ENCODE measurements around the gene GABPB2.

The GABPB2 gene

DNA sequence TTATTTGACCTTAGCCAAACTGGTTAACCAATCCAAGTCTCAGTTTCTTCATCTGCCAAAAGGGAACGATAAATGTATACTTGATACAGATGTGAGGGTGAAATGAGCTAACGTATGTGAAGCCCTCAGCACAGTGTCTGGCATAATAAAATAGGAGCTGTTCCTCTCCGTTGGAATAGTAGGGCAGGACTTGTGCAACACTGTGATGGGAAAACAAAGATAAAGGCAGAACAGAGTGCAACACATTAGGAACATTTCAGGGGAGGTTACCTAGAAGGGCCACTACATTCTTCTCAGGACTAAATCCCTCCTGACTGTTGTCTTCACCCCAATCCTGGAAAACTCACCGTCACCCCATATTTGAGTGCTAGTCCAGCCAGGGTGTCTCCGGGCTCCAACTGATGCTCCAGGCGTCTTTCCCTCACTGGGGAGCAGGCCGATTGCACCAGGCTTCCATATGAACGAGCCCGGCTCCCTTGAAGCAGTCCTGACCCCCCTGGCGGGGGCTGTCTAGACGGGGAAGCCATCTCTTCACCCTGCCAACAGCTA lies 94.2 kb downstream of the GABPB2 start:
- no peak for DNase-seq (ENCODE audit: low read depth in 4 of 4, low spot score in 1 of 4)

DNA sequence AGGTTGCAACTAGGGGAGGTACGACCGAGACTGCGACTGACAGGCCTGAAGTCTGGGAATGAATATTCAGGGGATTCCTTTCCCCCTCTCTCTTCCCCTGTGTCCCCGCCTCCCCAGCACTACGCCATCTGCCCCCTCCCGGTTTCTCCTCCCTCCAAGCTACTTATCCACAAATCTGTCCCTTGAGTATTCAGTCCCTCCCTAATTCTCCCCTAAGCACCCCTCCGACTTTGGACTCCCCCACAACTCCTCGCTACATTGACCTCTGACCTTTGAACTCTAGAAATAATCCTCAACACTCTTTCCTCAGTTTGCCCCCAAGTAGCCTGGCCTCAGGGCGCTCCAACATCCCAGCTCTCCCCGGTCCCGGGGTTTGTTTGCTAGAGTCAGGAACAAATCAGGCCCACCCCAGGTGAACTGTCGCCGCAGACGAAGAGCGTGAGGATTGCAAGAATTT lies 94.7 kb downstream of the GABPB2 start:
- no peak for DNase-seq (ENCODE audit: low read depth in 4 of 4, low spot score in 1 of 4)

GRCh38 chr1:151165738-151166504 lies 95.4 kb downstream of the GABPB2 start, which contains the start of the genes LYSMD1 and SCNM1:
Gene LYSMD1 (minus strand): TSS chr1:151165902. CDS start chr1:151165258, 644 bp downstream.
Gene SCNM1 (plus strand): TSS chr1:151166144. CDS start chr1:151166153, 9 bp downstream.
- DNase-seq (ENCODE audit: low read depth in 4 of 4, low spot score in 1 of 4): peak; percentile 81 to 92 (median 88)

- no peak for DNase-seq (ENCODE audit: low read depth in 4 of 4, low spot score in 1 of 4)
Measured at GRCh38 chr1:151166505-151166956, 96.0 kb downstream of the GABPB2 start.

GRCh38 chr1:151167116-151167515 lies 96.6 kb downstream of the GABPB2 start:
- DNase-seq (ENCODE audit: low read depth in 4 of 4, low spot score in 1 of 4): no peak

DNA sequence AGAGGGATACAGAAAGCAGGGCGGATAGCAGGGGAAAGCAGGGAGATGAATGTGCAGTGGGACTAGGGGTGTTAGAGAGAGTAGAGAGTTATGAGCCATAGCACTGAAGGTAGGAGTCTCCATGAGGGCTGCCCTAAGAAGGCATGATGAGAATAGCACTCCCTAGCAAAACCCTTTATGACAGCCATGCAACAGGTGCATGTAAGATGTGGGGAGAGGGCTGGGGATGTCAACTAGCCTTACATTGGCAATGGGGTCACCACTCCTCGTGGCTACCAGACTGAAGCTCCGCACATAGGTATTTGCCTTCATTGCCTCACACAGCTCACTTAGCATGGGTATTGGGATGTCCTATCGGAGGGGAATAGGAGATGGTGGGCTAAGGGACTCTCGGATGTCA lies 100.6 kb downstream of the GABPB2 start:
- DNase-seq (ENCODE audit: low read depth in 4 of 4, low spot score in 1 of 4): no peak

All from stimulated activated CD4-positive, alpha-beta T cell treated with anti-CD3 and anti-CD28 coated beads, Interleukin-1b, Interleukin-23, amount 100 ng/mL, for 24 hours (primary cell).